ENCODE measurements around the gene CALHM2.

DNA sequence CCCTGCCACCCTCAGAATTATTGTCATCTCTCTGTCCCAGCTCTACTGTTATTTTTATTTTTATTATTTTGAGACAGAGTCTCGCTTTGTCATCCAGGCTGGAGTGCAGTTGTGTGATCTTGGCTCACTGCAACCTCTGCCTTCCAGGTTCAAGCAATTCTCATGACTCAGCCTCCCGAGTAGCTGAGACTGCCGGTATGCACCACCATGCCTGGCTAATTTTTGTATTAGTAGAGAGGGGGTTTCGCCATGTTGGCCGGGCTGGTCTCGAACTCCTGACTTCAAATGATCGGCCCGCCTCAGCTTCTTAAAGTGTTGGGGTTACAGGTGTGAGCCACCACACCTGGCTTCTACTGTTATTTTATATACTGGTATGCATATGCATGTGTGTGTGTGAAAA lies 11.0 kb downstream of the CALHM2 start:
- no peak for TF ChIP-seq POLR2AphosphoS5 (IDR thresholded peaks at IDR 0.05; ENCODE audit: low read depth, low read length)
- TF ChIP-seq, protein P1, sequence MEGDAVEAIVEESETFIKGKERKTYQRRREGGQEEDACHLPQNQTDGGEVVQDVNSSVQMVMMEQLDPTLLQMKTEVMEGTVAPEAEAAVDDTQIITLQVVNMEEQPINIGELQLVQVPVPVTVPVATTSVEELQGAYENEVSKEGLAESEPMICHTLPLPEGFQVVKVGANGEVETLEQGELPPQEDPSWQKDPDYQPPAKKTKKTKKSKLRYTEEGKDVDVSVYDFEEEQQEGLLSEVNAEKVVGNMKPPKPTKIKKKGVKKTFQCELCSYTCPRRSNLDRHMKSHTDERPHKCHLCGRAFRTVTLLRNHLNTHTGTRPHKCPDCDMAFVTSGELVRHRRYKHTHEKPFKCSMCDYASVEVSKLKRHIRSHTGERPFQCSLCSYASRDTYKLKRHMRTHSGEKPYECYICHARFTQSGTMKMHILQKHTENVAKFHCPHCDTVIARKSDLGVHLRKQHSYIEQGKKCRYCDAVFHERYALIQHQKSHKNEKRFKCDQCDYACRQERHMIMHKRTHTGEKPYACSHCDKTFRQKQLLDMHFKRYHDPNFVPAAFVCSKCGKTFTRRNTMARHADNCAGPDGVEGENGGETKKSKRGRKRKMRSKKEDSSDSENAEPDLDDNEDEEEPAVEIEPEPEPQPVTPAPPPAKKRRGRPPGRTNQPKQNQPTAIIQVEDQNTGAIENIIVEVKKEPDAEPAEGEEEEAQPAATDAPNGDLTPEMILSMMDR (IDR thresholded peaks at IDR 0.05): no peak

Measured in Panc1 (cell line).